Measurements from ENCODE around the gene C13orf46. TPM values are rescaled to one million over a fixed set of nuclear protein-coding genes. Genes with fewer than 3 reads are reported as not detected.

Gene C13orf46
- total and polyA plus RNA-seq, 2 of the 8 experiments (the other 6 are each of a cell fraction or from before 2014, with no cell fraction given): 0.23 to 0.28 TPM

GRCh38 chr13:113968463-113969310 lies 5.2 kb downstream of the C13orf46 start (continued):
- TF ChIP-seq, protein P1, sequence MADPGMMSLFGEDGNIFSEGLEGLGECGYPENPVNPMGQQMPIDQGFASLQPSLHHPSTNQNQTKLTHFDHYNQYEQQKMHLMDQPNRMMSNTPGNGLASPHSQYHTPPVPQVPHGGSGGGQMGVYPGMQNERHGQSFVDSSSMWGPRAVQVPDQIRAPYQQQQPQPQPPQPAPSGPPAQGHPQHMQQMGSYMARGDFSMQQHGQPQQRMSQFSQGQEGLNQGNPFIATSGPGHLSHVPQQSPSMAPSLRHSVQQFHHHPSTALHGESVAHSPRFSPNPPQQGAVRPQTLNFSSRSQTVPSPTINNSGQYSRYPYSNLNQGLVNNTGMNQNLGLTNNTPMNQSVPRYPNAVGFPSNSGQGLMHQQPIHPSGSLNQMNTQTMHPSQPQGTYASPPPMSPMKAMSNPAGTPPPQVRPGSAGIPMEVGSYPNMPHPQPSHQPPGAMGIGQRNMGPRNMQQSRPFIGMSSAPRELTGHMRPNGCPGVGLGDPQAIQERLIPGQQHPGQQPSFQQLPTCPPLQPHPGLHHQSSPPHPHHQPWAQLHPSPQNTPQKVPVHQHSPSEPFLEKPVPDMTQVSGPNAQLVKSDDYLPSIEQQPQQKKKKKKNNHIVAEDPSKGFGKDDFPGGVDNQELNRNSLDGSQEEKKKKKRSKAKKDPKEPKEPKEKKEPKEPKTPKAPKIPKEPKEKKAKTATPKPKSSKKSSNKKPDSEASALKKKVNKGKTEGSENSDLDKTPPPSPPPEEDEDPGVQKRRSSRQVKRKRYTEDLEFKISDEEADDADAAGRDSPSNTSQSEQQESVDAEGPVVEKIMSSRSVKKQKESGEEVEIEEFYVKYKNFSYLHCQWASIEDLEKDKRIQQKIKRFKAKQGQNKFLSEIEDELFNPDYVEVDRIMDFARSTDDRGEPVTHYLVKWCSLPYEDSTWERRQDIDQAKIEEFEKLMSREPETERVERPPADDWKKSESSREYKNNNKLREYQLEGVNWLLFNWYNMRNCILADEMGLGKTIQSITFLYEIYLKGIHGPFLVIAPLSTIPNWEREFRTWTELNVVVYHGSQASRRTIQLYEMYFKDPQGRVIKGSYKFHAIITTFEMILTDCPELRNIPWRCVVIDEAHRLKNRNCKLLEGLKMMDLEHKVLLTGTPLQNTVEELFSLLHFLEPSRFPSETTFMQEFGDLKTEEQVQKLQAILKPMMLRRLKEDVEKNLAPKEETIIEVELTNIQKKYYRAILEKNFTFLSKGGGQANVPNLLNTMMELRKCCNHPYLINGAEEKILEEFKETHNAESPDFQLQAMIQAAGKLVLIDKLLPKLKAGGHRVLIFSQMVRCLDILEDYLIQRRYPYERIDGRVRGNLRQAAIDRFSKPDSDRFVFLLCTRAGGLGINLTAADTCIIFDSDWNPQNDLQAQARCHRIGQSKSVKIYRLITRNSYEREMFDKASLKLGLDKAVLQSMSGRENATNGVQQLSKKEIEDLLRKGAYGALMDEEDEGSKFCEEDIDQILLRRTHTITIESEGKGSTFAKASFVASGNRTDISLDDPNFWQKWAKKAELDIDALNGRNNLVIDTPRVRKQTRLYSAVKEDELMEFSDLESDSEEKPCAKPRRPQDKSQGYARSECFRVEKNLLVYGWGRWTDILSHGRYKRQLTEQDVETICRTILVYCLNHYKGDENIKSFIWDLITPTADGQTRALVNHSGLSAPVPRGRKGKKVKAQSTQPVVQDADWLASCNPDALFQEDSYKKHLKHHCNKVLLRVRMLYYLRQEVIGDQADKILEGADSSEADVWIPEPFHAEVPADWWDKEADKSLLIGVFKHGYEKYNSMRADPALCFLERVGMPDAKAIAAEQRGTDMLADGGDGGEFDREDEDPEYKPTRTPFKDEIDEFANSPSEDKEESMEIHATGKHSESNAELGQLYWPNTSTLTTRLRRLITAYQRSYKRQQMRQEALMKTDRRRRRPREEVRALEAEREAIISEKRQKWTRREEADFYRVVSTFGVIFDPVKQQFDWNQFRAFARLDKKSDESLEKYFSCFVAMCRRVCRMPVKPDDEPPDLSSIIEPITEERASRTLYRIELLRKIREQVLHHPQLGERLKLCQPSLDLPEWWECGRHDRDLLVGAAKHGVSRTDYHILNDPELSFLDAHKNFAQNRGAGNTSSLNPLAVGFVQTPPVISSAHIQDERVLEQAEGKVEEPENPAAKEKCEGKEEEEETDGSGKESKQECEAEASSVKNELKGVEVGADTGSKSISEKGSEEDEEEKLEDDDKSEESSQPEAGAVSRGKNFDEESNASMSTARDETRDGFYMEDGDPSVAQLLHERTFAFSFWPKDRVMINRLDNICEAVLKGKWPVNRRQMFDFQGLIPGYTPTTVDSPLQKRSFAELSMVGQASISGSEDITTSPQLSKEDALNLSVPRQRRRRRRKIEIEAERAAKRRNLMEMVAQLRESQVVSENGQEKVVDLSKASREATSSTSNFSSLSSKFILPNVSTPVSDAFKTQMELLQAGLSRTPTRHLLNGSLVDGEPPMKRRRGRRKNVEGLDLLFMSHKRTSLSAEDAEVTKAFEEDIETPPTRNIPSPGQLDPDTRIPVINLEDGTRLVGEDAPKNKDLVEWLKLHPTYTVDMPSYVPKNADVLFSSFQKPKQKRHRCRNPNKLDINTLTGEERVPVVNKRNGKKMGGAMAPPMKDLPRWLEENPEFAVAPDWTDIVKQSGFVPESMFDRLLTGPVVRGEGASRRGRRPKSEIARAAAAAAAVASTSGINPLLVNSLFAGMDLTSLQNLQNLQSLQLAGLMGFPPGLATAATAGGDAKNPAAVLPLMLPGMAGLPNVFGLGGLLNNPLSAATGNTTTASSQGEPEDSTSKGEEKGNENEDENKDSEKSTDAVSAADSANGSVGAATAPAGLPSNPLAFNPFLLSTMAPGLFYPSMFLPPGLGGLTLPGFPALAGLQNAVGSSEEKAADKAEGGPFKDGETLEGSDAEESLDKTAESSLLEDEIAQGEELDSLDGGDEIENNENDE (IDR thresholded peaks at IDR 0.05; ENCODE audit: insufficient replicate concordance, low read length): no peak
- peak in 2 of 3 experiments; percentile 19 to 26; a peak in 2 of 4 replicates for TF ChIP-seq CTCF (IDR thresholded peaks at IDR 0.05; ENCODE audit: control extremely low read depth in 1 of 3, insufficient read depth in 1 of 3, low read depth in 1 of 3, low read length in 3 of 3)
- TF ChIP-seq JUND (IDR thresholded peaks at IDR 0.05; ENCODE audit: low read length): no peak
- TF ChIP-seq RAD21 (IDR thresholded peaks at IDR 0.05 in 1 of 2, conservative IDR thresholded peaks at IDR 0.05 in 1 of 2; ENCODE audit: low read depth in 2 of 2, low read length in 2 of 2): peak; percentile 1 to 25; a peak in 1 of 4 replicates

All from H1 (cell line).